ENCODE measurements around the gene RTN4IP1. TPM values are rescaled to one million over a fixed set of nuclear protein-coding genes. Genes with fewer than 3 reads are reported as not detected.

Gene RTN4IP1
- total RNA-seq, 3 donors from 2014 or later = 1.4 to 7.6 (median 4.3) TPM

DNA sequence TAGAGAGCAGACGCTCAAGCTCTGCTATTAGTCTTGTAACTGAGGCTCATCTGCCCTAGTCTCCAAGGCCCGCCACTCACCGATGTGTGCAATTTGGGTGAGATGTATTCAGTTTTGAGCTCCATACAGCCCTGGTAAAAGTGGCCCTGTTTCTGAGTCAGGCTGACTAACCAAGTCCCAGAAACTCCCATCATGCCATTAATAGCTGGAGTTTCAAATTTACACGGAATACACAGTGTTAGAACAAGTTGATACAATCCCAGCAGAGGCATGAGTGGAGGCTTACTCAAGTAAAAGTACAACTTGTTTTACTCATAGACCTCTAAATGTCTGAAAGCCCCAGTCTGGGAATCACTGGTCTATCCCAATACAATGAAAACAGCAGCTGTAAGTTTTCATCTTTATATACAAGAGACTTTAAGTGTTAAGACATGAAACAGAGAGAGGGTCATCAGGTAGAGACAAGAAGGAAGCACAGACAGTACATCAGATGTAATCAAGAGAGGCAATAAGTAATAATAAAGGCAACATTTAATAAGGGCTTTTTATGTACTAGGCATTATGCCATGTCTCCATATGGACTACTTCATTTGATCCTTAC lies 42.4 kb downstream of the RTN4IP1 start:
- no peak for DNase-seq (ENCODE audit: low spot score in 2 of 2)
- H3K4me1 ChIP-seq = no peaks in the 10 kb centered on the region
- H3K4me3 ChIP-seq = no peak overlapping the region
- TF ChIP-seq POLR2A (IDR thresholded peaks at IDR 0.05) (no peak), POLR2AphosphoS5 (IDR thresholded peaks at IDR 0.05) (no peak)
- TF ChIP-seq, protein P1, sequence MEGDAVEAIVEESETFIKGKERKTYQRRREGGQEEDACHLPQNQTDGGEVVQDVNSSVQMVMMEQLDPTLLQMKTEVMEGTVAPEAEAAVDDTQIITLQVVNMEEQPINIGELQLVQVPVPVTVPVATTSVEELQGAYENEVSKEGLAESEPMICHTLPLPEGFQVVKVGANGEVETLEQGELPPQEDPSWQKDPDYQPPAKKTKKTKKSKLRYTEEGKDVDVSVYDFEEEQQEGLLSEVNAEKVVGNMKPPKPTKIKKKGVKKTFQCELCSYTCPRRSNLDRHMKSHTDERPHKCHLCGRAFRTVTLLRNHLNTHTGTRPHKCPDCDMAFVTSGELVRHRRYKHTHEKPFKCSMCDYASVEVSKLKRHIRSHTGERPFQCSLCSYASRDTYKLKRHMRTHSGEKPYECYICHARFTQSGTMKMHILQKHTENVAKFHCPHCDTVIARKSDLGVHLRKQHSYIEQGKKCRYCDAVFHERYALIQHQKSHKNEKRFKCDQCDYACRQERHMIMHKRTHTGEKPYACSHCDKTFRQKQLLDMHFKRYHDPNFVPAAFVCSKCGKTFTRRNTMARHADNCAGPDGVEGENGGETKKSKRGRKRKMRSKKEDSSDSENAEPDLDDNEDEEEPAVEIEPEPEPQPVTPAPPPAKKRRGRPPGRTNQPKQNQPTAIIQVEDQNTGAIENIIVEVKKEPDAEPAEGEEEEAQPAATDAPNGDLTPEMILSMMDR (IDR thresholded peaks at IDR 0.05) = no peak
- intact Hi-C loops (cut with DNase I; ENCODE audit: low total_unique reads) = no loop called here
- H3K27me3 ChIP-seq = no peaks in the 10 kb centered on the region
- no peaks in the 10 kb centered on the region for H3K9me3 ChIP-seq
- no peaks in the 10 kb centered on the region for H3K36me3 ChIP-seq
- no peak overlapping the region for H3K27ac ChIP-seq

DNA sequence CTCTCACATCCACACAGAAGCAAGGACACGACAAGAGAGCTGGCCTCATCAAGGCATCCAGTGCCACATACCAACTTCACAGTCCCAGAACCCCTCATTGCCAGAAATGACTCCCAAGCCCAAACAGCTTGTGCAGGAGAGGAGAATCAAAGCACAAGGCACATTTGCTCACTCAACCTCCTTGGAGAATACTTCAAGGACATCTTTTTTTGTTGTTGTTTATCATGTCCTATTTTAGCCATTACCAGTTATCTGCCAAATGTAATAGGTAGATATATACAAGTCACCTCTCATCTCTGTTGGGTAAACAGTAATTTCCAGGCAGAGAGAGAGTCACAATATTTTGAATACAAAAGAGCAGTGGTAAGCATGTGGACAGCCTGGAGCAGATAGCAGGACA lies 47.8 kb downstream of the RTN4IP1 start:
- H3K36me3 ChIP-seq = no peaks in the 10 kb centered on the region
- no peak for TF ChIP-seq POLR2AphosphoS5 (IDR thresholded peaks at IDR 0.05)
- TF ChIP-seq, protein P1 (IDR thresholded peaks at IDR 0.05) = no peak
- no peak for TF ChIP-seq POLR2A (IDR thresholded peaks at IDR 0.05)
- no peak for DNase-seq (ENCODE audit: low spot score in 2 of 2)
- H3K4me1 ChIP-seq = no peaks in the 10 kb centered on the region
- no peaks in the 10 kb centered on the region for H3K9me3 ChIP-seq
- H3K27me3 ChIP-seq = no peaks in the 10 kb centered on the region
- no peak overlapping the region for H3K27ac ChIP-seq
- intact Hi-C loops (cut with DNase I; ENCODE audit: low total_unique reads) = no loop called here
- H3K4me3 ChIP-seq = no peak overlapping the region

DNA sequence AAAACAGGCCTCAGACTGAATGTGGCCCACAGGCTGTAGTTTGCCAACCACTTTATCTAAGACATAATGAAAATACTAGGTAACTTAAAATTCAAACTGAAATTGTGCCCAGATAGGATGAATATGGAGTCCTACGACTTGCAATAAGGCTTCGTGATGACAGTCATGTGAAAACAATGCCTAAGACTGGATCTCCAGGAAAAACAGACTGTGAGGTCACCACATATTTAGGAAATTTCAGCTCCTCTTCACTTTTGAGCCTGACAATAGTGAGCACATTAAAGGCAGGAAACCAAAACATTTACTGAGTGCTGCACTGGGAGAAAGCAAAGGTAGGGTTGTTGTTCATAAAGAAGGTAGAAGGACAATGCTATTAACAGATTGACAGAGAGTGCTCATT lies 50.0 kb downstream of the RTN4IP1 start:
- TF ChIP-seq POLR2A (IDR thresholded peaks at IDR 0.05) (no peak), POLR2AphosphoS5 (IDR thresholded peaks at IDR 0.05) (no peak)
- TF ChIP-seq, protein P1 (IDR thresholded peaks at IDR 0.05) = no peak
- intact Hi-C loops (cut with DNase I; ENCODE audit: low total_unique reads) = no loop called here
- Histone ChIP-seq H3K4me3 (no peak overlapping the region), H3K4me1 (no peaks in the 10 kb centered on the region), H3K27ac (no peak overlapping the region), H3K9me3 (no peaks in the 10 kb centered on the region), H3K36me3 (no peaks in the 10 kb centered on the region), H3K27me3 (no peaks in the 10 kb centered on the region)
- DNase-seq (ENCODE audit: low spot score in 2 of 2) = no peak

DNA sequence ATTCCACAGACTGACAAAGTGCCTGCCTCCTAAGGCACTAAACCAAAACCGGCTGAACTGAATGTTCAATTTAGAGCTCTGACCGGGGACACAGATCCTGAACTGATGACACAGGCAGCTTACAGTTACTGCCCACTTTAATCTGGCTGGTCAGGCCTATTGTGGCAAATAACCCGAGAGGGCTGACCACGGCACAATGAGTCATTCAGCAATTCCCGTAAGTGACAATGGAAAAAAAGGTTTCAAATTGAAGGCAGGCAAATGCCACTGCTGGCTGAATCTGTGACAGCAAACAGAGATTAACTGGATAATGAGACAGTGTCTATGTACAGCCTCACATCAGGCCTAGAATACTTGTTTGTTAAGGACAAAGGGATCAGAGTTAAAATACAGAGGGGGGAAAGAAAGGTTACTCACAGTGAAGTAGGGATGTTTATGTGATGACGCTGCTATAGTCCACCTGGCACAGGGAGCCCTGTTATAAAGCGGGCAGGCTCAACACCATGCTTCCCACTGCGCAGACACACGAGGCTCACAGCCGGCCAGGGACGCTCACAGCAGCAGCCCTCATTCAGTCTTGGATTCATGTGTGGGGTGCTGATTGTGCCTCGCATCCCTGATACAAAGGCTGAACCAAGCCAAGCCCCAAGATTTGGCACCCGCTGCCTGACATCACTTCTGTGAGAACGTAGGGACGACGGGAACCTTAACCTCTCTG lies 54.4 kb downstream of the RTN4IP1 start:
- peak in 1 of 2 donors; percentile 55 for DNase-seq (ENCODE audit: low spot score in 2 of 2)
- Histone ChIP-seq H3K27ac (peak overlapping the region; percentile 57 to 85), H3K4me3 (no peak overlapping the region), H3K27me3 (no peaks in the 10 kb centered on the region), H3K36me3 (no peaks in the 10 kb centered on the region), H3K9me3 (no peaks in the 10 kb centered on the region), H3K4me1 (no peaks in the 10 kb centered on the region)
- intact Hi-C loops (cut with DNase I; ENCODE audit: low total_unique reads) = no loop called here
- TF ChIP-seq, protein P1 (IDR thresholded peaks at IDR 0.05) = no peak
- TF ChIP-seq POLR2AphosphoS5 (IDR thresholded peaks at IDR 0.05) = peak in 1 of 3 donors; percentile 27

DNA sequence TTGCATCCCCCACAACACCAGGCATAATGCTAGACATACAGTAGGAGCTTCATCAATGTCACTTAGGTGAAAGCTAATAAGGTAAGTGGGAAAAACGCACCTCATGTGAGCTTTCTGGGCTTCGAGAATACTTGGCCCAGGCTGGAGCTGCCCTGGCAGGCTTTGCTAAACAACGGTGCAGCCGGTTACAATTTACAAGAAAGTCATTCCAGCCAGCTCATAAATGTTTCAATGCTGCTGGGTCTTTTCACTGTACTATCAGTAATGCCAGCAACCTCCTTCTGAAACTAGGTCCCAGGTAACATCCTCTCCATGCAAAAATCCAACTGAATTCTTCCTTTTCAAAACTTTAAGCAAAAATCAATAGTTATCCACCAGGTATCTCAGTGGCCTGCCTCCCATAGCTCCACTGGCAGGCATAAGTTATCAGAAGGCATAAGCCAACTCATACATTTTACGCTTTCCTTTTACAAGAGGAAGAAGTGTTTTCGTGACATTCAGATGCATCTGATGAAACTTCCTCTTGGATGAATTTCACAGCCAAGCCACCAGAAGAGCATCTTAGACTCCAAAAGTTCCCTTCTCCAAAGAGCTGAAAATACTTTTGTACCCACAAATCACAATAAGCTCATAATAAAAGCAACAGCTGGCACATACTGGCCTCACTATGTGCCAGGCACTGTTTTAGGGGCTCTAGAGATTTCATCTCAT lies 56.3 kb downstream of the RTN4IP1 start:
- no peak for DNase-seq (ENCODE audit: low spot score in 2 of 2)
- no peaks in the 10 kb centered on the region for H3K27me3 ChIP-seq
- no peak overlapping the region for H3K27ac ChIP-seq
- TF ChIP-seq POLR2A (IDR thresholded peaks at IDR 0.05) (no peak), POLR2AphosphoS5 (IDR thresholded peaks at IDR 0.05) (no peak)
- TF ChIP-seq, protein P1 (IDR thresholded peaks at IDR 0.05) = no peak
- no peaks in the 10 kb centered on the region for H3K9me3 ChIP-seq
- no peak overlapping the region for H3K4me3 ChIP-seq
- no peaks in the 10 kb centered on the region for H3K36me3 ChIP-seq
- intact Hi-C loops (cut with DNase I; ENCODE audit: low total_unique reads) = no loop called here
- no peaks in the 10 kb centered on the region for H3K4me1 ChIP-seq

All from breast epithelium (tissue), 4 donors.